Epithelial cell of proximal tubule (primary cell): ENCODE results near the gene SLC5A2. TPM values are rescaled to one million over a fixed set of nuclear protein-coding genes. Genes with fewer than 3 reads are reported as not detected.
"Not testable (repeated sequence)": the region's sequence is repeated elsewhere in the genome, so short reads cannot be mapped to it uniquely, and the experiment has no call there.

Experiments
- DNase-seq: peaks from one replicate; pipeline ENCODE4 v3.0.0-alpha.2; 2011; ENCODE audit warnings: low read depth
- H3K4me3 ChIP-seq: 2 replicates; pipeline ENCODE4 v1.5.1; 2011; ENCODE audit warnings: low read depth, mild to moderate bottlenecking, low read length
- CTCF ChIP-seq: conservative IDR thresholded peaks from 2 replicates; pipeline ENCODE4 v1.5.1; 2012; ENCODE audit warnings: low read depth, mild to moderate bottlenecking, low read length
- total RNA-seq: library from RNA; depleted of rRNA; stranded (reverse); fragments of >200 nt; gene quantifications from 2 replicates; pipeline ENCODE4 v1.2.3, GENCODE V29; 2015

Gene SLC5A2
- total RNA-seq, 1 donor from 2014 or later: not detected

GRCh38 chr16:31532896-31533295, 50.0 kb downstream of the SLC5A2 start:
- H3K4me3 ChIP-seq: no peak overlapping the region
- no peak for TF ChIP-seq CTCF
- no peak for DNase-seq

- DNase-seq: no peak
- no peak overlapping the region for H3K4me3 ChIP-seq
- TF ChIP-seq CTCF: no peak
Observed at GRCh38 chr16:31535737-31536136, 52.8 kb downstream of the SLC5A2 start.

- TF ChIP-seq CTCF: no peak
- H3K4me3 ChIP-seq: peak overlapping the region; percentile 43
- no peak for DNase-seq
Observed at GRCh38 chr16:31536804-31537361, 54.0 kb downstream of the SLC5A2 start.

GRCh38 chr16:31537362-31538242, 54.7 kb downstream of the SLC5A2 start:
- no peak for TF ChIP-seq CTCF
- DNase-seq: no peak
- peak overlapping the region; percentile 43 for H3K4me3 ChIP-seq

- DNase-seq: not testable (repeated sequence)
Observed at GRCh38 chr16:31538243-31538598, 55.3 kb downstream of the SLC5A2 start.

GRCh38 chr16:31539762-31540161, 56.8 kb downstream of the SLC5A2 start:
- not testable (repeated sequence) for DNase-seq, H3K4me3 ChIP-seq

More at GRCh38 chr16:31538243-31538598, 55.3 kb downstream of the SLC5A2 start:
- H3K4me3 ChIP-seq: not testable (repeated sequence)

Other genes with a start within 250 kb of the SLC5A2 start
- 0.06 and 0.72 TPM in 2 replicates for gene ITGAM, start 223.1 kb upstream of the SLC5A2 start, total RNA-seq
- 0.23 TPM in 1 of 2 replicates, not detected in the other for gene ITGAX, start 127.9 kb upstream of the SLC5A2 start, total RNA-seq
- not detected in 2 replicates for gene ITGAD, start 89.8 kb upstream of the SLC5A2 start, total RNA-seq
- not detected in 2 replicates for gene COX6A2, start 54.8 kb upstream of the SLC5A2 start, total RNA-seq
- gene ZNF843, start 40.3 kb upstream of the SLC5A2 start, total RNA-seq: 0.22 TPM in 1 of 2 replicates, not detected in the other
- gene ARMC5, start 23.6 kb upstream of the SLC5A2 start, total RNA-seq: 9.2 and 10.3 TPM in 2 replicates
- gene TGFB1I1, start 11.0 kb upstream of the SLC5A2 start, total RNA-seq: 56.8 and 62.2 TPM in 2 replicates
- 31.4 and 42.8 TPM in 2 replicates for gene RUSF1, start 25.3 kb downstream of the SLC5A2 start, total RNA-seq
- not detected in 2 replicates for gene AHSP, start 44.8 kb downstream of the SLC5A2 start, total RNA-seq